KBM-7 (cell line): Measurements from ENCODE around the gene COPS9.

Source experiments
- DNase-seq: peaks from one replicate; pipeline ENCODE4 v3.0.0-alpha.2; 2015
- in situ Hi-C: fragments of 300-500 bp; cut with MboI; formaldehyde crosslinking; loops from 2 replicates; pipeline ENCODE4 v1.14.3; 2020; ENCODE audit warnings: low sequenced_read_pairs, low pct_unique_long_range_greater_than_20kb, mixed read lengths

Gene COPS9

GRCh38 chr2:240125742-240126141, 10.4 kb downstream of the COPS9 start:
- DNase-seq = no peak
- in situ Hi-C loops = no loop called here

GRCh38 chr2:240124651-240125030, 11.5 kb downstream of the COPS9 start:
- in situ Hi-C loops = no loop called here
- DNase-seq = no peak

DNA sequence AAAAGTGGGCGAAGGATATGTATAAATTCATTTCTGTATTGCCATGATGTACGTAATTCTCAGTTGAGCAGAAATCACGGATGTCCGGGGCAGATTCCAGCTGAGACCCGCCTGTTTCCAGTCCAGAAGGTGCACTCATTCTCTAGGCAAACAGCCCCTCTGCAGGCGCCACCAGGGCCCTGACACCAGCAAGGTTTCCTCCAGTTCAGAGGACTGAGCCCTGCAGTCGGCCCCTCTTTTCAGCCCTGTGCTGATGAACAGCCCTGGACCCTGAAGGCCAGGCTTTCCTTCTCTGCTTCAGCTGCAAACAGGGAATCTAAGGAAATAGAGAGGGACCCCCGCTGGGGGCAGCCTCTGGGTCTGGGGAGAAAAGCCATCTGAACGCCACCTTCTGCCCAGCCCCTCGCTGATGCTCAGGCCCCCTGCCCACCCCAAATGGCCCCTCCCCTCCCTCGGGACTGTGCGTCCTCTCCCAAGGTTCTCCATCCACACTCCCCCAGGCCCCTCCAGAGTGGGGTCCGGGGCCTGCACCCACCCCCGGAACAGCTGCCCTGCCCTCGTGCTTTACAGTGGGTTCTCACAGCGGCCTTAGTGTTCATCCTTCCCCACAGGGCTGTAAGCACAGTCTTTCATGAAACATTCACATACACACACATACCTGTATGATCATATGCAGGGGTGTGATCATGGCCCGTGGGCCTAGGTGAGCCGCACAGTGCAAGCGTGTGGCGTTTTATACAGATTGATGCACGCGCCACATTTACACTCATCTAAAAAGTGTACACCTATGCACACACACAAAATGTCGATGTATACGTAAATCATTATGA, 12.1 kb downstream of the COPS9 start:
- no peak for DNase-seq
- in situ Hi-C loops = no loop called here

DNA sequence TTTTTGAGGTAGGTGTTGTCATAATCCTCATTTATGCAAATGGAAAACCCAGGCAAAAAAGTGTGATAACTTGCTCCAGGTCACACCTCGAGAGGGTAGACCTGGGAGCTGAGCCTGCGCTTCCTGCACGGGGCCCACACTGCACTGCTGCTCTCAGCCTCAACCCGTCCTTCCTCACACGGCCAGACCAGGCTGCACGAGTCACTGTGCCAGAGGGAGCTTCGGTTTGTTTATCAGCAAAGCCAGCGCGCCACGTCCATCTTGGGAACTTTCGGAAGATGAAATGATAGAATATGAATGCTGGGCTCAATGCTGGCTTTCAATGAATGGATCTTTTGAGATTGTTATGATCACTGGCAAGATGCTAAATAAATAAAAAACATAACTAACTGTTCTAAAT, 14.4 kb downstream of the COPS9 start:
- in situ Hi-C loops = no loop called here
- no peak for DNase-seq

DNA sequence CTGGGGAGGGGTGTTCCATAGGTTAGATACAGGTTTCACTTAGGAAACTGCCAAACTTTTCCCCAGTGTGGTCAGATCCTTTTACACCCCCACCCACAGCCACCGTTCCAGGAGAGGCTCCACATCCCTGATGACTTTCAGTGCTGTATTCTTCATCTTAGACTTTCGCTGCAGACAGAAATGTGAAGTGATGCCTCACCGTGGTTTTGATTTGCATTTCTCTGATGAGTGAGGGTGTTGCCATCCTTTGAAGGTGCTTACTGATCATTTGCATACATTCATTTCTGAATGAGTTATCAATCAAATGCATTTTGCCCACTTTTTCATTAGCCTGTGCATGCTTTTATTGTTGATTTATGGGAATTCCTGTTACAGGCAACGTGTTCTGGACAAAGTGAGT, 14.9 kb downstream of the COPS9 start:
- no peak for DNase-seq
- in situ Hi-C loops = no loop called here

GRCh38 chr2:240114233-240114632, 21.9 kb downstream of the COPS9 start:
- no peak for DNase-seq
- in situ Hi-C loops = no loop called here

- in situ Hi-C loops = no loop called here
Observed at GRCh38 chr2:240112914-240113690, 23.0 kb downstream of the COPS9 start.

DNA sequence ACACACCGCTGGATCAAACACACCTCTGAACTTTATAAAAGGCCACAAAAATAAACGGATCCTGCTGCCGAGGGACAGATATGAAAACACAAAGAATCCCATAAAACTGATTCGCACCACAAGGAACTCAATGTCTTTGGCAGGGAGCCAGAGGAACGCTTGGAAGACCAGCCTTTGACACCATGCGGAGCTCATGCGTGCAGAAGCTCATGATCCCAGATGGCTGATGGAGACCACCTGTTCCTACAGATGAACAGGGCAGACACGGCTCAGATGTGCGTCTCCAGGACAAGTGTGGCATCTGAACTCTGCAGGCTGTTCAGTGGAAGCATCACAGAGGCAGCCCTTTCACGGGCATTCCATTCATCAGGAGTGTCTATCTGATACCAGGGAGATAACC, 24.9 kb downstream of the COPS9 start:
- in situ Hi-C loops = no loop called here
- DNase-seq = no peak

More at GRCh38 chr2:240112914-240113690, 23.0 kb downstream of the COPS9 start:
- DNase-seq = no peak

- in situ Hi-C loops = no loop called here
- no peak for DNase-seq
Observed at GRCh38 chr2:240109386-240109785, 26.7 kb downstream of the COPS9 start.

- DNase-seq = no peak
- in situ Hi-C loops = no loop called here
Observed at GRCh38 chr2:240107477-240107796, 28.7 kb downstream of the COPS9 start.

DNA sequence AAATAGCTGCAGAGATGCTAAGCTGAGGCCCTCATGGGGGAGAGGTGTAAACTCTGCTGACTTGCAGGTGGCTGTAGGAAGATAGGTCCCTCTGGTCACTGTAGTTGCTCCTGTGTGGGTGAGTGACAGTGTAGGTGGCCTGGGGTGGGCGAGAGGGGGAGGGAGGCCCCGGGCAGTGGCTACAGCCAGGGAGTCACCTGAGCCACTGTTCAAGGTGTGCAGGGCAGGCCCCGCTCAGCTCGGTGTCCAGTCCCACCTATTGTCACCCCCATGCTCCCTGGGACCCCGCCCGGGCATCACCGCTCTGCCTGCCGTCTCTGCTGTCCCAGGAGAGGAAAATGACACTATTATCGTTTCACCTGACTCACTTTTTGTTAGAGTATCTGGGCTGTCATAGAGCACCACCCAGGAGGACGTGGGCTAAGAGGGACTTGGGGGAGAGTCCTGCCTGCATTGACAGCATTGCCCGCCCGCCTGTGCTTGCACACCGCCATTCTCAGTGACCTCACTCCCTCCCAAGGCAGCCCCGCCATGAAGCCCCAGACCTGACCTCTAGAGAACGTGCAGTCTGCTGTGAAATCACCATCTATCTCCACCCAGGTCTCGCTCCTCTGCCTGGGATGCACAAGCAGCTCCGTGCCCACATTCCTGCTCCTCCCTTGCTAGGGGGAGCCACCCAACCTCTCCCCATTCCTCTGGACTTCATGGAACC, 29.2 kb downstream of the COPS9 start:
- DNase-seq = no peak
- in situ Hi-C loops = no loop called here

DNA sequence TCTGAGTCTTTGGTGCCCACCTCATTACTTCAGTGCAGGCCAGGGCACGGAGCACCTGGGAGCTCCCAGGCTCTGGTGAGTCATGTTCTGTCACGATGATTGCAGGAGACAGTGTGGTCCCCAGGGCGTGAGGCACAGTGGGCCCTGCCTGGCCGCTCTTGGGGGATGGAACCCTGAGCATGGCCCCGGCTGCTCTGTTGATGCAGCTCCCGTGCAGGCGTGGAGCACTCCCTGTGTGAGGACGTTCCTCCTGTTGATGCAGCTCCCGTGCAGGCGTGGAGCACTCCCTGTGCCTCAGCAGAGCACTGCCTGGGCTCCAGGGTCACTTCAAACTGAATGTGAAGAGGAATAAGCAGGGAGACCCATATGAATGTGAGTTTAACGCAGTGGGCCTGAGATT, 30.1 kb downstream of the COPS9 start:
- DNase-seq = no peak
- in situ Hi-C loops = no loop called here

- no peak for DNase-seq
- in situ Hi-C loops = no loop called here
Observed at GRCh38 chr2:240103136-240103535, 33.0 kb downstream of the COPS9 start.

GRCh38 chr2:240098349-240098748, 37.8 kb downstream of the COPS9 start:
- DNase-seq = no peak
- in situ Hi-C loops = no loop called here

DNA sequence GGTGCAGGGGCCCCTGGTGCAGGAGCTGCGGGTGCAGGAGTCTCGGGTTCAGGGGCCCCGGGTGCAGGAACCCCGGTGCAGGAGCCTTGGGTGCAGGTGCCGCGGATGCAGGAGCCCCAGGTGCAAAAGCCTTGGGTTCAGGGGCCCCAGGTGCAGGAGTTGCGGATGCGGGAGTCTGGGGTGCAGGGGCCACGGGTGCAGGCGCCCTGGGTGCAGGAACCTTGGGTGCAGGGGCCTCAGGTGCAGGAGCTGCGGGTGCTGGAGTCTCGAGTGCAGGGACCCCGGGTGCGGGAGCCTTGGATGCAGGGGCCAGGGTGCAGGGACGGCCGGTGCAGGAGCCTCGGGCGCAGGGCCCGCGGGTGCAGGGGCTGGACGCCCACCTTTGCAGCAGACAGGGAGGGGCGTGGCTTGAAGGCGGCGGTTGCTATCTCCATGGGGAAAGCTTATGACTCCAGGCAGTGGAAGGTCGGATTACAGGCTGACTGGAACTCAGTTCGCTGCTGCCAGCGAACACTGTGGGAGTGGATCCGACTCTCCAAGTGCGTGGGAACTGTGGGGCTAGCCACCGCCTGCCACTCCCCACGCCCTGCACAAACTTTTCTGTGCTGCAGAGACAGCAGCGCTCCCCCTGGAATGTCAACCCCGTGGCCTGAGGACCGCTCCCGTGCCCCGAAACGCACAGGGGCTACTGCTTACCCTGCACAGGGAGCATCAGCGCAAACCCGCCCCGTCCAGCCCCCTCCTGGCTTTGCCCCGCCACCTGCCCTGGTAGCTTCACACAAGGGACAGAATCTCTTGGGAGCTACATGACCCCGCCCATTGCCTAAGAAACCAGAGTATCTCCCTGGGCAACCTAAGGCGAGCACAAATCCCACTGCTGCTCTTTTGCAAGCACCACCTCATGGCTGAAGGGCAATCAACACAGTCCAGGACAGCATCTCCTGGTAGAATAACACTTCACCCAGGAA, 40.3 kb downstream of the COPS9 start:
- in situ Hi-C loops = no loop called here

DNA sequence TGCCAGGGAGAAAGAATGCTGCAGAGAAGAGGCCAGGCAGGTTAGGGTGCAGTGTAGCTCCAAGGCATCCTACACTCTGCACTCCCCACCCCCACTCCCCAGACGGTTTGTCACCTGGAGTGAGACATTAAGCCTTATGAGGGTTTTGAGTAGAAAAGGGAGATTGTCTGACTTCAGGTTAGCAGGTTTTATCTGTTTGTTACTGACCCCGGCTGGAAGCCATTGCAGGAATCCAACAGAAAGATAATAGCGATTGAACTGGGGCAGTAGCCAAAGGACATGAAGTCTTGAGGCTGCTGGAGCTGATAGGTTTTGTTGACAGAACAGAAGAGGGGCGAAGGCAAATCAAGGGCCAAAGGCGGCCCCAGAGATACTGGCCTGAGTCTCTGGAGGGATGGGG, 46.8 kb downstream of the COPS9 start:
- in situ Hi-C loops = no loop called here
- no peak for DNase-seq

More for the DNA sequence above, 40.3 kb downstream of the COPS9 start:
- no peak for DNase-seq

GRCh38 chr2:240086563-240086962, 49.5 kb downstream of the COPS9 start:
- in situ Hi-C loops = no loop called here
- no peak for DNase-seq
